DMS153 treated with DMSO at 0.1 percent for 48 hours (cell line): ENCODE data around the gene GNAZ.

Experiments used
- DNase-seq: peaks from one replicate; lab custom pipeline; 2025; ENCODE audit not compliant: unreplicated experiment; lab: John Stamatoyannopoulos, UW

GNAZ gene

GRCh38 chr22:23117891-23118646 is 47.8 kb downstream of the GNAZ start:
- no peak for DNase-seq

- DNase-seq, result no peak
These were observed 48.6 kb downstream of the GNAZ start for GRCh38 chr22:23118647-23119493.

GRCh38 chr22:23119494-23120414 is 49.4 kb downstream of the GNAZ start:
- no peak for DNase-seq

GRCh38 chr22:23120415-23120899 is 50.1 kb downstream of the GNAZ start:
- DNase-seq, result no peak

- no peak for DNase-seq
These were observed 50.7 kb downstream of the GNAZ start for GRCh38 chr22:23121000-23121421.

GRCh38 chr22:23121424-23121823 is 51.1 kb downstream of the GNAZ start:
- no peak for DNase-seq

- no peak for DNase-seq
These were observed 52.1 kb downstream of the GNAZ start for GRCh38 chr22:23122216-23122957.

GRCh38 chr22:23122992-23123803 is 52.9 kb downstream of the GNAZ start:
- DNase-seq, result no peak

GRCh38 chr22:23123804-23124254 is 53.5 kb downstream of the GNAZ start:
- DNase-seq, result no peak

- no peak for DNase-seq
These were observed 54.5 kb downstream of the GNAZ start for GRCh38 chr22:23124611-23125511.

- no peak for DNase-seq
These were observed 55.3 kb downstream of the GNAZ start for GRCh38 chr22:23125512-23126103.

- no peak for DNase-seq
These were observed 56.1 kb downstream of the GNAZ start for GRCh38 chr22:23126165-23127054.

- DNase-seq, result no peak
These were observed 56.9 kb downstream of the GNAZ start for GRCh38 chr22:23127055-23127756.

GRCh38 chr22:23127788-23128187 is 57.5 kb downstream of the GNAZ start:
- no peak for DNase-seq

- peak; percentile 41 for DNase-seq
These were observed 58.2 kb downstream of the GNAZ start for GRCh38 chr22:23128269-23129108.
